GM12891 (cell line): ENCODE data around the gene ETFA.

Experiments used
- DNase-seq: peaks from one replicate; pipeline ENCODE4 v3.0.0; 2011; ENCODE audit warnings: low spot score; ENCODE audit not compliant: insufficient read length
- FAIRE-seq: peaks from 2 replicates; lab custom pipeline; 2011; peaks lifted over from hg19 to GRCh38; lab: Jason Lieb, UNC
- PAX5 ChIP-seq: IDR thresholded peaks from 2 replicates; pipeline ENCODE4 v1.6.1; 2011; ENCODE audit warnings: low read length, moderate library complexity, mild to moderate bottlenecking; ENCODE audit not compliant: insufficient read depth, severe bottlenecking
- POLR2A ChIP-seq: IDR thresholded peaks from 2 replicates; pipeline ENCODE4 v1.6.1; 2011; ENCODE audit warnings: low read depth, low read length, control low read depth
- POLR2AphosphoS5 ChIP-seq: IDR thresholded peaks from 2 replicates; pipeline ENCODE4 v1.6.1; 2011; ENCODE audit warnings: low read depth, low read length, control low read depth
- POU2F2 ChIP-seq: IDR thresholded peaks from 2 replicates; pipeline ENCODE4 v1.6.1; 2011; ENCODE audit warnings: low read depth, mild to moderate bottlenecking, control low read depth, low read length, moderate library complexity
- SPI1 ChIP-seq: IDR thresholded peaks from 2 replicates; pipeline ENCODE4 v1.6.1; 2011; ENCODE audit warnings: low read depth, low read length, control low read depth
- TAF1 ChIP-seq: IDR thresholded peaks from 2 replicates; pipeline ENCODE4 v1.6.1; 2011; ENCODE audit warnings: low read depth, low read length, control low read depth

Gene ETFA

DNA sequence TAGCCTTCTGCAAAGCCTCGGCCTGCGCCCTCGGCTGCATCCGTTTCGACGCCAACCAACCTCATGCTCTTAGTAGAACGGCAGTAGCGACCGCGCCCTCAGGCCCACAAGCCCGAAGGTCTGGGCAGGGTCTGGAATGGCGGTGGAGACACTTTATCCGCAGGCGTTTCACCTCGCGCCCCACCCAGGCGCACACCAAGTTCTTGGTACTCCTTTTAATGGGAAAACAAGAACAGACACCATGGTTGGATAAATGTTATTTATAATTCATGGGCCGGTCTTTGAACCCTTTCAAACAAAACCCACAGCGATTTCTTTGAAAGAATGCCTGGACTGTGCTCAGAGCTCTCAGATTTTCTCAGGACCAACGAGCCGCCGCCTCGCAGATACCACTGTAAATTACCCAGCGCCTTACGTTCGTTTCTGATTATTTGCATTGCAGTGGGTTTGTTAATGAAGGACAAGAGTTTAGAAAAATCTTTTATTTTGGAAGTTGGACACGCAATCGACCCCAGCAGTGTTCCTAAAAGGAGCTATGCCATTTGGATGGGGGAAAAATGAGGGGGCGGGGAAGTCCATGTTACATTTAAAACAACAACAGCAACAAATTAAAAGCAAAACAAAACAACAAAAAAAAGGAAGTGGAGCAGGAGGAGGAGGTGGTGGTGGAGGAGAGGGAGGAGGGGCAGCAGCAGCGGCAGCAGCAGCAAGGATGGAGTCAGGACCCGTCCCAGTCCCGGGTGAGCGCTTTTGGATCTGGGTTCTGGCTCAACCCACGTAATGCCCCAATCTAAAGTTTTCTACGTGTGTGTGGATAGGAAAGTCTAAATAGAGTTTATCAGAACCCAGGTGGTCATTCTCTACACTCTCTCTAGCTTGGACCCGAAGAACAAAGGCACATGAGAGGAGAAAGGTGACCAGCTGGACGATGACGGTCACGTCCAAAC is 24.3 kb upstream of the ETFA start:
- DNase-seq (peak; percentile 37), FAIRE-seq (no peak)
- TF ChIP-seq SPI1: peak; percentile 95
- TF ChIP-seq POLR2A: no peak
- TF ChIP-seq POLR2AphosphoS5: no peak
- no peak for TF ChIP-seq TAF1
- no peak for TF ChIP-seq PAX5
- TF ChIP-seq POU2F2: no peak

DNA sequence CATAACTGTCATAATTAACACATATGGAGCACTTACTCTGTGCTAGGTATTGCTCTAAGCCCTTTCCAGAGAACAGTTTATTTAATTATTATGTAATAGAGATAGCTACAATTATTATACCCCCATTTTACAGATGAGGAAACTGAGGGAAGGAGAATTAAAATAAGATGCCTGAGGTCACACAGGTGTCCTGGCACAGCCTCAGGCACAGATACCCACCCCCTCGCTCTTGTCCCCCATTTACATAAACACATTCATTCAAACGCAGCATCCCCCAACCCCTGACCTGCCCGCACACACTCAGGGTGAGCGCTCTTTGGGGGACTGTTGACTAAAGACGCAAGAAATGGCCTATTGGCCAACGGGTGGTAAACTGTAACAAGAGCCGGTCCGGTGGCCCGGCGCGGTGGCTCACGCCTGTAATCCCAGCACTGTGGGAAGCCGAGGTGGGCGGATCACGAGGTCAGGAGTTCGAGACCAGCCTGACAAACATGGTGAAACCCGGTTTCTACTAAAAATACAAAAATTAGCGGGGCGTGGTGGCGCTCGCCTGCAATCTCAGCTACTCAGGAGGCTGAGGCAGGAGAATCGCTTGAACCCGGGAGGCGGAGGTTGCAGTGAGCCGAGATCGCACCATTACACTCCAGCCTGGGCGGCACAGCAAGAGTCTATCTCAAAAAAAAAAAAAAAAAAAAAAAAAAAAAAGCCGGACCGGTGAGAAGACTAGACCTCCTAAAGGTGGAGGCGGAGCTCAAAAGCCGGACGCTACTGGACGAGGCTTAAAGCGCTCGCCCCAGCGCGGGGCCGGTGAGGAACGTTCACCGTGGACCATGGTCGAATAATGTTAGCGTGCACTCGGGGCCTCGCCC is 23.4 kb upstream of the ETFA start:
- TF ChIP-seq PAX5 (no peak), POLR2AphosphoS5 (no peak), TAF1 (no peak), SPI1 (no peak), POU2F2 (no peak), POLR2A (no peak)
- FAIRE-seq: no peak
- DNase-seq: no peak

DNA sequence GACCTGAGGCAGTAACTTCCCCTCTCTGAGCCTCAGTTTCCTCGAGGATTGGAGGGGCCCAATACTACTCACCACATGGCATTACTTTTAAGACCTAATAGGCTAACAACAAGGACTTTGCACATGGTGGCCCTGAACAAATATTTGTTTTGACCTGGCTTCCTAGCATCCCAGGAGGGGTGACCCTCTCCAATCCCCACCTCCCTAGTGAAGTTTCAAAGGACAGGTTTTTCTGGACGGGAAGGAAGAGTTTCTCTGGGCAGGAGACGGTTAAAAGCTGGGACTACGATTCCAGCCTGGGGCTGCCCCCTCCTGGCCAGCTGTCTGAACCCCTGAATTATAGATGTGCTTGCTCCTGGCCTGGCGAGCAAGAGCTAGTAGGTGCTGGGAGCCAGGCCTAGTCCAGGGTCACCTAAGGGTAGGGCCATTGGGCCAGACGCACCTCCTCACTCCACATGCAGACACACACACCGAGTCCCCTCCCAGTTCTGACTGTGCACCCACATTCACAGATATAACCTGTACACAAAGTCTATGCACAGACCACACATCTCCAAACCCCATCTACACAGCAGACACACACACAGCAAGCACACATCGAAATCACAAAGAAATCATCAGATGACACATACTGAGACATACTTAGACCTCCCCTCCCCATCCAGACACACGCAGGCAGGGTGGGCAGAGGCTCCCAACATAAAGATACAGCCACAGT is 22.6 kb upstream of the ETFA start:
- TF ChIP-seq POLR2A (no peak), POU2F2 (no peak), POLR2AphosphoS5 (no peak), SPI1 (no peak), PAX5 (no peak), TAF1 (no peak)
- FAIRE-seq (peak; percentile 50), DNase-seq (no peak)

DNA sequence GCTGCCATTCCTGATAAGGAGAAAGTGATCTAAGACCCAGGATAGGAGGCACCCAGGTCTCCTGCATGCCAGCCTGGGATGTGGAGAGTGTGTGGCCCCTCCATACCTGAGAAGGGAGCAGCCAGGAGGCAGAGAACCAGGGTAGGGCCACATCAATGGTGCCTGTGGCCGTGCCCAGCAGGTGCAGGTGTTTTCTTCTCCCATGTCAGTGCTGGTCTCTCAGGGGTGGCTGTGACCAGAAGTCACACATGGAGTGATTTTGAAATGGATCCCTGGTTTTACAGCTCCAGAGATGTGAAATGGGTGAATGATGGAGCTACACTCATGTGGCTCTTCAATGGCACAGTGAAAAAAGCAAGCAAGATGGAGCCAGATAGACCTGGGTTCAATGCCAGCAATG is 22.0 kb upstream of the ETFA start:
- no peak for DNase-seq
- FAIRE-seq: no peak
- TF ChIP-seq PAX5 (no peak), POU2F2 (no peak), SPI1 (no peak), POLR2AphosphoS5 (no peak), POLR2A (no peak)

DNA sequence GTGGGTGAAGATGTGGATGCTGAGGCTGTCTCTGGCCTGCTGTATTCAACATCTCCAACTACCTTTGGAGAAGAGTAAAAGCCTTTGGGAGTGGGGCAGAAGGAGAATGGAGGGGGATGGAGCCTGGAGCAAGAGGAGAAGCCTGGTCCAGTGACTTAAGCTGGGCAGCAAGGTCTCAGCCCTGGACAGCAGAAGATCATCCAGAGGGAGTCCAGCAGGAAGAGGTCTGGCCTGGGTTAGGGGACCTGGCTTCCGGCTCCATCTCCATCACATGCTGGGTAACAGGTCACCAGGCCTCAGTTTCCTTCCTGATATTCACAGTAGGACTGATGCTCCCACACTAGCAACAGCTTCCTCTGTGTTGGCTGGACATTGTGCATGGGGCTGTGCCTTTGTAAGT is 21.5 kb upstream of the ETFA start:
- DNase-seq: no peak
- TF ChIP-seq POLR2A: no peak
- no peak for TF ChIP-seq PAX5
- no peak for TF ChIP-seq TAF1
- TF ChIP-seq POU2F2: no peak
- TF ChIP-seq POLR2AphosphoS5: no peak
- no peak for FAIRE-seq

DNA sequence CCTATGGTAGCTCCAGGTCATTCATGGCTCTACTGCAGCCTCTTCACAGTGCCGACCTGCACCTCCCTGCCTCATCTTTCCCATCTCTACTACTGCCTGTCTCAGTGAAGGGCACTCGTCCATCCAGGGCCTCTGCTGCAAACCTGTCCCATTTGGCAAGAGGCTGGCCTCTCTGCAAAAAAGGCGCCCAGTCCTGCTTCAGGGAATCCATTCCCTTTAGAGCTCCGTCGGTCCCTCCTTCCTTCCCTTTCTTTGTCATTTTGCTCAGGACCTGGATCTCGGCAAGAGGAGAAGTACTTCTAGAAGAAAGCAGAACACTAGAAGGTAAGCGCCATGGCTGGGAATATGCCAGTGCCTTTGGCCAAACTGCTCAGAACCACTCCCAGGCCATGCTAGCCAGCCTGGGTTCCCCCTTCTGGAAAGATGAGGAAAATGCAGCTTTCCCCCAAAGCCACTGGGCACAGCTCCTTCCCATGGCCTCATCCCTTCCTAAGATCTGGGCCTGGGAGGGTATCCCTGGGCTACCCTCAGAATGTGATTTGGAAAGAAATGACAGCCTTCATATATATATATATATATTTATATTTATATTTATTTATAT is 18.9 kb upstream of the ETFA start:
- DNase-seq: no peak
- TF ChIP-seq POLR2AphosphoS5 (no peak), TAF1 (no peak), POU2F2 (no peak), PAX5 (no peak), SPI1 (no peak), POLR2A (no peak)
- no peak for FAIRE-seq

DNA sequence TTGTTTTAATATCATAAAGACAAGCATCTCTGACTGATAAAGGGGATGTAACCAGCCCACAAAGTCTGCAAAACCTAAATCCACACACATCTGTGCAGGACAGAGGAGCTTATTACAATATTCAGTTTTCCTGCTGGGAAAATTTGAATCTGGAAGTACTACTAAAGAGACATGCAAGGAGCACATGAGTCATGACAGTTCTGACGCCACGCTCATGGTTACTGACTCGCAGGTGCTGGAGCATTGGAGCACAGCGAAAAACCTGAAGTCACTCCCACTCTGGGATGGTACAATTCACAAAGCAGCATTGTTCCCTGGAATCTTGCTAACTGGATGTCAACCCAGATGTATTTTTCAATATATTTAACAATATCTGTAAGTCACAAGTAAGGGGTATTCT is 17.7 kb upstream of the ETFA start:
- no peak for FAIRE-seq
- DNase-seq: no peak
- TF ChIP-seq POU2F2 (no peak), POLR2A (no peak), SPI1 (no peak), PAX5 (no peak), POLR2AphosphoS5 (no peak), TAF1 (no peak)

DNA sequence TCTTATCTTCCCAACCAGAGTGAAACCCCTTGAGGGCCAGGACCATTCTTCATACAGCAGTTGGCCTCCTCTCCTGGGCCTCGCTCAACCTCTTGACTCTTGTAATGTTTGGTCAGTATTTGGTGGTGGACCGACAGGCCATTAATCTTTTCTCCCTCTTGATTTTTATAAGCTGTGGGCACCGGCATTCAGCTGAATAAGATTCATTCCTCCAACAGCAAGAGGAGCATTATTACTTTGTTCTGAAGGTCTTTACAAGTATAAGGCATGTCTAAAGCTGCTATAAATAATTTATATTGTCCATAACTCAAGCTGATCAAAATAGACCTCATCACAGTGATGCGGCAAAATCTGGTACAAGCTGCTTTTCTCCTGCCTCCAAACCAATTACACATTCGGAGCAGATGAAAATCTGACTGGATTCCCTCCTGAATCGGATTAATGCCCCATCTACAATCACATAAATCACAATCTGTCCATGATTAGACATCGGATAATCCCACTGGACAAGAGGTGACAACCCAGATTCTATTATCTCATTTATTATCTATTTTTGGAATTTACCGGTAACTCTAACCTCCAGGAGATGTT is 16.9 kb upstream of the ETFA start:
- FAIRE-seq: no peak
- TF ChIP-seq POLR2A (no peak), POU2F2 (no peak), POLR2AphosphoS5 (no peak)
- no peak for DNase-seq
